Mesenchymal stem cell (in vitro differentiated cells and primary cell): ENCODE data around the gene API5.
"Not testable (repeated sequence)": the region's sequence is repeated elsewhere in the genome, so short reads cannot be mapped to it uniquely, and the experiment has no call there.

ENCODE experiments used
- DNase-seq: peaks from one replicate; pipeline ENCODE4 v3.0.0-alpha.2; 2013
- H2AFZ ChIP-seq: one replicate; pipeline ENCODE4 v1.6.1; 2013; ENCODE audit warnings: low read depth, mild to moderate bottlenecking, control low read depth, inconsistent platforms, low read length, moderate library complexity
- H2AK5ac ChIP-seq: 2 replicates; pipeline ENCODE4 v1.6.1; 2013; ENCODE audit warnings: low read length, moderate library complexity, mild to moderate bottlenecking, inconsistent platforms; ENCODE audit not compliant: severe bottlenecking
- H2BK120ac ChIP-seq: one replicate; pipeline ENCODE4 v1.6.1; 2013; ENCODE audit warnings: low read depth, mild to moderate bottlenecking, inconsistent platforms, low read length, moderate library complexity
- H2BK12ac ChIP-seq, 2 experiments: one replicate each; pipeline ENCODE4 v1.6.1; 2013; ENCODE audit warnings: inconsistent platforms in 2 of 2, low read length in 2 of 2, mild to moderate bottlenecking in 2 of 2, moderate library complexity in 2 of 2, control low read depth in 1 of 2
- H2BK15ac ChIP-seq: one replicate; pipeline ENCODE4 v1.6.1; 2013; ENCODE audit warnings: mild to moderate bottlenecking, low read depth, inconsistent platforms; ENCODE audit not compliant: poor library complexity, severe bottlenecking
- H2BK5ac ChIP-seq: 2 replicates; pipeline ENCODE4 v1.6.1; 2013; ENCODE audit warnings: low read depth, mild to moderate bottlenecking, low read length, control low read depth, inconsistent platforms; ENCODE audit not compliant: poor library complexity, severe bottlenecking
- H3K14ac ChIP-seq, 2 experiments: one replicate each; pipeline ENCODE4 v1.6.1; 2013; ENCODE audit warnings: inconsistent platforms in 2 of 2, low read length in 2 of 2, control low read depth in 1 of 2, mild to moderate bottlenecking in 1 of 2, moderate library complexity in 1 of 2
- H3K18ac ChIP-seq, 2 experiments: one replicate each; pipeline ENCODE4 v1.6.1; 2013; ENCODE audit warnings: inconsistent platforms in 2 of 2, low read length in 2 of 2, control low read depth in 1 of 2, low read depth in 1 of 2, mild to moderate bottlenecking in 1 of 2
- H3K23ac ChIP-seq, 2 experiments: one replicate each; pipeline ENCODE4 v1.6.1; 2013; ENCODE audit warnings: inconsistent platforms in 2 of 2, low read length in 2 of 2, mild to moderate bottlenecking in 2 of 2, moderate library complexity in 2 of 2, control low read depth in 1 of 2
- H3K27ac ChIP-seq: 2 replicates; pipeline ENCODE4 v1.5.1; 2013; ENCODE audit warnings: mild to moderate bottlenecking, moderate library complexity, low read length, control low read depth, inconsistent platforms; ENCODE audit not compliant: poor library complexity, severe bottlenecking
- H3K27me3 ChIP-seq, 2 experiments: 2 replicates each; pipeline versions ENCODE4 v1.6.1 to v1.7.0; 2013; ENCODE audit warnings: low read length in 2 of 2, mild to moderate bottlenecking in 2 of 2, moderate library complexity in 2 of 2, control low read depth in 1 of 2, inconsistent platforms in 1 of 2; ENCODE audit not compliant: control insufficient read depth in 1 of 2, insufficient read depth in 1 of 2
- H3K36me3 ChIP-seq, 2 experiments: 2 replicates each; pipeline versions ENCODE4 v1.6.1 to v1.7.0; 2013; ENCODE audit warnings: low read length in 2 of 2, control low read depth in 1 of 2, inconsistent platforms in 1 of 2, low read depth in 1 of 2, mild to moderate bottlenecking in 1 of 2; ENCODE audit not compliant: insufficient read depth in 2 of 2, control insufficient read depth in 1 of 2
- H3K4ac ChIP-seq, 2 experiments: one replicate each; pipeline ENCODE4 v1.6.1; 2013; ENCODE audit warnings: inconsistent platforms in 2 of 2, low read length in 2 of 2, mild to moderate bottlenecking in 2 of 2, moderate library complexity in 2 of 2, control low read depth in 1 of 2, low read depth in 1 of 2
- H3K4me1 ChIP-seq: 2 replicates; pipeline ENCODE4 v1.6.1; 2013; ENCODE audit warnings: low read depth, low read length, control low read depth; ENCODE audit not compliant: control insufficient read depth, insufficient read depth
- H3K4me2 ChIP-seq: 2 replicates; pipeline ENCODE4 v1.6.1; 2013; ENCODE audit warnings: low read length, mild to moderate bottlenecking, inconsistent platforms; ENCODE audit not compliant: poor library complexity, severe bottlenecking
- H3K4me3 ChIP-seq, 2 experiments: 2 replicates each; pipeline versions ENCODE4 v1.5.1 to v1.7.0; 2013; ENCODE audit warnings: low read length in 2 of 2, mild to moderate bottlenecking in 2 of 2, control low read depth in 1 of 2, low read depth in 1 of 2; ENCODE audit not compliant: insufficient read depth in 1 of 2
- H3K79me1 ChIP-seq: replicated peaks from 2 replicates; pipeline ENCODE4 v1.6.1; 2013; ENCODE audit warnings: mild to moderate bottlenecking, control low read depth, low read length, inconsistent platforms; ENCODE audit not compliant: poor library complexity, severe bottlenecking
- H3K9ac ChIP-seq: 2 replicates; pipeline ENCODE4 v1.7.0; 2013; ENCODE audit warnings: mild to moderate bottlenecking, low read length, moderate library complexity
- H3K9me3 ChIP-seq: 2 replicates; pipeline ENCODE4 v1.7.0; 2013; ENCODE audit warnings: mild to moderate bottlenecking, low read length; ENCODE audit not compliant: control insufficient read depth
- H4K8ac ChIP-seq: one replicate; pipeline ENCODE4 v1.6.1; 2013; ENCODE audit warnings: inconsistent platforms, mild to moderate bottlenecking, low read length, moderate library complexity
- H4K91ac ChIP-seq: one replicate; pipeline ENCODE4 v1.6.1; 2013; ENCODE audit warnings: mild to moderate bottlenecking, low read length, inconsistent platforms
- WGBS: methylation state at CpG from one replicate; pipeline ENCODE4 v1.1.7; 2013; ENCODE audit warnings: mixed read lengths; 5-methylcytosine and 5-hydroxymethylcytosine counted together

The API5 gene

DNA sequence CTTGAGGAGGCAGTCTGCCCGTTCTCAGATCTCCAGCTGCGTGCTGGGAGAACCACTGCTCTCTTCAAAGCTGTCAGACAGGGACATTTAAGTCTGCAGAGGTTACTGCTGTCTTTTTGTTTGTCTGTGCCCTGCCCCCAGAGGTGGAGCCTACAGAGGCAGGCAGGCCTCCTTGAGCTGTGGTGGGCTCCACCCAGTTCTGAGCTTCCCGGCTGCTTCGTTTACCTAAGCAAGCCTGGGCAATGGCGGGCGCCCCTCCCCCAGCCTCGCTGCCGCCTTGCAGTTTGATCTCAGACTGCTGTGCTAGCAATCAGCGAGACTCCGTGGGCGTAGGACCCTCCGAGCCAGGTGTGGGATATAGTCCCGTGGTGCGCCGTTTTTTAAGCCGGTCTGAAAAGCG lies 39.6 kb downstream of the API5 start:
- not testable (repeated sequence) for H3K9me3 ChIP-seq, H3K4me1 ChIP-seq, H3K14ac ChIP-seq, DNase-seq, H3K36me3 ChIP-seq, H2BK5ac ChIP-seq, H2AK5ac ChIP-seq, H2BK15ac ChIP-seq, H3K27ac ChIP-seq, H2BK12ac ChIP-seq, H2BK120ac ChIP-seq, H2AFZ ChIP-seq, H3K4ac ChIP-seq, H3K79me1 ChIP-seq, H3K18ac ChIP-seq, H3K9ac ChIP-seq, H3K23ac ChIP-seq, H3K4me3 ChIP-seq, H4K8ac ChIP-seq, H3K27me3 ChIP-seq, H4K91ac ChIP-seq, H3K4me2 ChIP-seq
- WGBS, result no CpG with 5 or more reads among the region's 17 CpGs

DNA sequence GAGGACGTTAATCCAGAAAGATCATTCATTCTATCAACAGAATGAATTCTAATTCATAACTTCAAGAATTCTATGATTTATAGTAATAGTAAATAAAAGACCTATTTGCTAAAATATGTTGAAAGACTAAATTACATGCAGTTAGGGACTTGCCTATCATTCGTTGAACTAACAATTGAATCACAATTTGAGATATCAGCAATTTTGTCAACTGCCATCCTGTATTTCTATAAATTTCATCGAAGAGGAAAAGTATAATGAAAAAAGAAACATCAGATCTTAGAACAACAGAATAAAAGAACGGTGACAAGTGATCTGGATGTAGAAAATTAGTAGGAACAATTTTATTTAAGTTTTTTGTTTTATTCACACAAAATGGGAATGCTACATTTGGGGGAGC lies 42.5 kb downstream of the API5 start:
- H3K9ac ChIP-seq, result no peak overlapping the region
- no peak overlapping the region for H2BK12ac ChIP-seq
- 100% methylated on average over 1 of the region's 4 CpGs for WGBS
- H3K14ac ChIP-seq, result no peak overlapping the region
- no peaks in the 10 kb centered on the region for H3K9me3 ChIP-seq
- DNase-seq, result no peak
- H3K27ac ChIP-seq, result no peak overlapping the region
- H2BK15ac ChIP-seq, result no peak overlapping the region
- no peaks in the 10 kb centered on the region for H3K36me3 ChIP-seq
- no peak overlapping the region for H3K4me3 ChIP-seq
- no peak overlapping the region for H3K18ac ChIP-seq
- H2AK5ac ChIP-seq, result no peak overlapping the region
- H3K23ac ChIP-seq, result no peak overlapping the region
- H3K4ac ChIP-seq, result no peak overlapping the region
- H4K8ac ChIP-seq, result no peak overlapping the region
- no peak overlapping the region for H2BK5ac ChIP-seq
- no peaks in the 10 kb centered on the region for H3K27me3 ChIP-seq
- no peaks in the 10 kb centered on the region for H3K79me1 ChIP-seq
- no peak overlapping the region for H4K91ac ChIP-seq
- H3K4me1 ChIP-seq, result no peaks in the 10 kb centered on the region
- H3K4me2 ChIP-seq, result no peak overlapping the region
- H2BK120ac ChIP-seq, result no peak overlapping the region
- H2AFZ ChIP-seq, result no peak overlapping the region

DNA sequence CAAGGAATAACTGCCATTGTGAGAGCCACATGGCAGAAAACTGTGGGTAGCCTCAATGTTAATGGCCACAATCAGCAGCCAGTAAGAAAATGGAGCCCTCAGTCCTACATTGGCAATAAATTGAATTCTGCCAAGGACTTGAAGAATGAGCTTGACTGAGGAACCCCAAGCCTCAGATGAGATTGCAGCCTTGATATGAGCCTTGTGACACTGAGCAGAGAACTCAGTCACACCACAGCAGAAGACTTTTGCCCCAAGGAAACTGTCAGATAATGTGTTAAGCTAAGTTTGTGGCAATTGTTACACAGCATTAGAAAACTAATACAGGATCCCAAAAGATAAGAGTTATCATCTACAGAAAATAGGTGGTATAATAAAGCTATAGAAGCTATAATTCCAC lies 44.5 kb downstream of the API5 start:
- Histone ChIP-seq H2BK15ac (no peak overlapping the region), H3K27ac (no peak overlapping the region), H2BK12ac (no peak overlapping the region), H3K27me3 (no peaks in the 10 kb centered on the region), H3K4me3 (no peak overlapping the region), H3K79me1 (no peaks in the 10 kb centered on the region), H3K18ac (no peak overlapping the region), H4K91ac (no peak overlapping the region), H3K14ac (no peak overlapping the region), H3K4ac (no peak overlapping the region), H3K36me3 (no peaks in the 10 kb centered on the region), H2BK5ac (no peak overlapping the region), H3K4me1 (no peaks in the 10 kb centered on the region), H3K9me3 (no peaks in the 10 kb centered on the region), H2BK120ac (no peak overlapping the region), H4K8ac (no peak overlapping the region), H2AFZ (no peak overlapping the region), H3K9ac (no peak overlapping the region), H2AK5ac (no peak overlapping the region), H3K4me2 (no peak overlapping the region), H3K23ac (no peak overlapping the region)
- no peak for DNase-seq

DNA sequence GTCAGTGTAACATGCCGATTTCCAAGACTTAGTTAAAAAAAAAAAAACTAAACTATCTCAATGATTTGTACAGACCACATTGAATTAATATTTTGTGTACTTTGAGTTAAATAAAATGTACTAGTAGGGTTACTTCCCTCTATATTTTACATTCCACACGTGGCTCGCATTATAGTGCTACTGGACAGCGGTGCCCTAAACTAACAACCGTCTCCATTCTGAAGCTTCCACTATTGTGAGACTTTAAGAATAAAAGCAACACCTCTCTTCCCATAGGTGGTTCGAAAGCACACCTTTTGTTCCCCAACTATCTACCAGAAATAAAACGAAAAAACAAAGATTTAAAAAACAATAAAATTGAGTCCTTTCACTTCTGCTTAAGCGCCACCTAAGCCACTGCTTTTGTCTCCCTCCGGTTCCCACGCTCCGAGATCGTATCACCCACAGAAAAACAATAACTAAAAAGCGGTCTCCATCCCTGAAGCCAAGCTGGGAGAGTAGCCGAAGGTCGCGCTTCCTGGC lies 46.5 kb downstream of the API5 start:
- Histone ChIP-seq H4K91ac (no peak overlapping the region), H2BK15ac (no peak overlapping the region), H3K9me3 (no peaks in the 10 kb centered on the region), H2AK5ac (no peak overlapping the region), H3K23ac (no peak overlapping the region), H3K14ac (no peak overlapping the region), H3K27ac (no peak overlapping the region), H3K36me3 (peaks cover 4 to 9% of the 10 kb centered on the region in 2 experiments), H3K4me1 (no peaks in the 10 kb centered on the region), H3K18ac (peak overlapping the region in 1 of 2 experiments; percentile 35), H2BK120ac (no peak overlapping the region), H3K4ac (peak overlapping the region in 1 of 2 experiments; percentile 56), H4K8ac (no peak overlapping the region), H3K4me2 (peak overlapping the region; percentile 85), H2BK12ac (no peak overlapping the region), H2AFZ (peak overlapping the region; percentile 59), H3K4me3 (peak overlapping the region; percentile 88 to 90), H3K9ac (peak overlapping the region; percentile 96), H2BK5ac (no peak overlapping the region), H3K27me3 (no peaks in the 10 kb centered on the region), H3K79me1 (no peaks in the 10 kb centered on the region)
- 13% methylated on average over 15 of the region's 16 CpGs for WGBS
- DNase-seq, result no peak
